Activated CD8-positive, alpha-beta memory T cell treated with anti-CD3 and anti-CD28 coated beads, Interleukin-2, amount 50 U/mL, for 24 hours (primary cell): ENCODE measurements around the gene ST6GALNAC5.

ENCODE experiments used
- DNase-seq: peaks from one replicate; pipeline ENCODE4 v3.0.0-alpha.2; 2020; ENCODE audit errors: extremely low read depth

The ST6GALNAC5 gene

GRCh38 chr1:77014073-77014788 lies 147.0 kb downstream of the ST6GALNAC5 start:
- no peak for DNase-seq

- DNase-seq = no peak
These were observed 148.6 kb downstream of the ST6GALNAC5 start for GRCh38 chr1:77015748-77016341.

GRCh38 chr1:77016386-77016985 lies 149.2 kb downstream of the ST6GALNAC5 start:
- no peak for DNase-seq

GRCh38 chr1:77018311-77018710 lies 151.0 kb downstream of the ST6GALNAC5 start:
- DNase-seq = no peak

GRCh38 chr1:77018761-77019160 lies 151.5 kb downstream of the ST6GALNAC5 start:
- no peak for DNase-seq

GRCh38 chr1:77021732-77022131 lies 154.5 kb downstream of the ST6GALNAC5 start:
- no peak for DNase-seq

- no peak for DNase-seq
These were observed 157.2 kb downstream of the ST6GALNAC5 start for GRCh38 chr1:77024500-77024899.

- no peak for DNase-seq
These were observed 158.3 kb downstream of the ST6GALNAC5 start for GRCh38 chr1:77025599-77025998.

- DNase-seq = no peak
These were observed 158.9 kb downstream of the ST6GALNAC5 start for GRCh38 chr1:77026135-77026534.

- no peak for DNase-seq
These were observed 159.4 kb downstream of the ST6GALNAC5 start for GRCh38 chr1:77026640-77027039.

GRCh38 chr1:77027847-77028246 lies 160.6 kb downstream of the ST6GALNAC5 start:
- no peak for DNase-seq

- DNase-seq = no peak
These were observed 163.3 kb downstream of the ST6GALNAC5 start for GRCh38 chr1:77030401-77031105.

GRCh38 chr1:77031106-77031662 lies 163.9 kb downstream of the ST6GALNAC5 start:
- no peak for DNase-seq

- no peak for DNase-seq
These were observed 169.3 kb downstream of the ST6GALNAC5 start for GRCh38 chr1:77036560-77036959.

GRCh38 chr1:77037038-77037437 lies 169.8 kb downstream of the ST6GALNAC5 start:
- no peak for DNase-seq

- DNase-seq = no peak
These were observed 170.7 kb downstream of the ST6GALNAC5 start for GRCh38 chr1:77038000-77038399.

- no peak for DNase-seq
These were observed 171.8 kb downstream of the ST6GALNAC5 start for GRCh38 chr1:77039111-77039510.

- DNase-seq = no peak
These were observed 172.5 kb downstream of the ST6GALNAC5 start for GRCh38 chr1:77039739-77040138.

GRCh38 chr1:77040826-77041225 lies 173.5 kb downstream of the ST6GALNAC5 start:
- DNase-seq = no peak

- no peak for DNase-seq
These were observed 177.0 kb downstream of the ST6GALNAC5 start for GRCh38 chr1:77044133-77044849.

- DNase-seq = no peak
These were observed 180.3 kb downstream of the ST6GALNAC5 start for GRCh38 chr1:77047575-77047974.
